Measurements from ENCODE around the gene LIPK.

- TF ChIP-seq CTCF (IDR thresholded peaks at IDR 0.05; ENCODE audit: low read depth, low read length) (no peak), POLR2A (IDR thresholded peaks at IDR 0.05; ENCODE audit: extremely low read depth, insufficient read length) (no peak), MAX (IDR thresholded peaks at IDR 0.05; ENCODE audit: low read depth, low read length) (no peak), MYC (IDR thresholded peaks at IDR 0.05; ENCODE audit: low read depth, low read length) (no peak)
These were observed at the start of gene LIPK for GRCh38 chr10:88705958-88706357.

Measured in NB4 (cell line).